Measurements from ENCODE around the gene FAM221B.

Gene FAM221B

GRCh38 chr9:35769763-35770162, 58.8 kb downstream of the FAM221B start:
- no peak for TF ChIP-seq EZH2phosphoT487 (IDR thresholded peaks at IDR 0.05; ENCODE audit: low read depth)
- TF ChIP-seq, protein P1, sequence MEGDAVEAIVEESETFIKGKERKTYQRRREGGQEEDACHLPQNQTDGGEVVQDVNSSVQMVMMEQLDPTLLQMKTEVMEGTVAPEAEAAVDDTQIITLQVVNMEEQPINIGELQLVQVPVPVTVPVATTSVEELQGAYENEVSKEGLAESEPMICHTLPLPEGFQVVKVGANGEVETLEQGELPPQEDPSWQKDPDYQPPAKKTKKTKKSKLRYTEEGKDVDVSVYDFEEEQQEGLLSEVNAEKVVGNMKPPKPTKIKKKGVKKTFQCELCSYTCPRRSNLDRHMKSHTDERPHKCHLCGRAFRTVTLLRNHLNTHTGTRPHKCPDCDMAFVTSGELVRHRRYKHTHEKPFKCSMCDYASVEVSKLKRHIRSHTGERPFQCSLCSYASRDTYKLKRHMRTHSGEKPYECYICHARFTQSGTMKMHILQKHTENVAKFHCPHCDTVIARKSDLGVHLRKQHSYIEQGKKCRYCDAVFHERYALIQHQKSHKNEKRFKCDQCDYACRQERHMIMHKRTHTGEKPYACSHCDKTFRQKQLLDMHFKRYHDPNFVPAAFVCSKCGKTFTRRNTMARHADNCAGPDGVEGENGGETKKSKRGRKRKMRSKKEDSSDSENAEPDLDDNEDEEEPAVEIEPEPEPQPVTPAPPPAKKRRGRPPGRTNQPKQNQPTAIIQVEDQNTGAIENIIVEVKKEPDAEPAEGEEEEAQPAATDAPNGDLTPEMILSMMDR (IDR thresholded peaks at IDR 0.05; ENCODE audit: low read depth, low read length), result no peak

GRCh38 chr9:35767458-35767857, 61.1 kb downstream of the FAM221B start:
- Histone ChIP-seq H2AFZ (ENCODE audit: low read depth, low read length) (no peak overlapping the region), H3K4me1 (ENCODE audit: low read length) (peaks cover 7% of the 10 kb centered on the region; the same call in 1 of the 2 replicates), H3K36me3 (replicated peaks; ENCODE audit: low read depth, low read length) (no peaks in the 10 kb centered on the region), H3K27ac (ENCODE audit: low read length) (no peak overlapping the region), H3K9me3 (ENCODE audit: insufficient read depth, low read length) (no peaks in the 10 kb centered on the region), H3K4me2 (ENCODE audit: low read length) (no peak overlapping the region), H3K79me2 (ENCODE audit: low read length) (no peaks in the 10 kb centered on the region), H3K9ac (ENCODE audit: low read length) (no peak overlapping the region), H4K20me1 (ENCODE audit: insufficient read depth, low read length) (no peaks in the 10 kb centered on the region), H3K4me3 (ENCODE audit: low read length) (no peak overlapping the region), H3K27me3 (ENCODE audit: low read depth, low read length) (no peaks in the 10 kb centered on the region)
- TF ChIP-seq EZH2phosphoT487 (IDR thresholded peaks at IDR 0.05; ENCODE audit: low read depth), result no peak
- TF ChIP-seq, protein P1 (IDR thresholded peaks at IDR 0.05; ENCODE audit: low read depth, low read length), result no peak

More at GRCh38 chr9:35769763-35770162, 58.8 kb downstream of the FAM221B start:
- Histone ChIP-seq H3K4me2 (ENCODE audit: low read length) (no peak overlapping the region), H4K20me1 (ENCODE audit: insufficient read depth, low read length) (no peaks in the 10 kb centered on the region), H3K36me3 (replicated peaks; ENCODE audit: low read depth, low read length) (no peaks in the 10 kb centered on the region), H3K4me3 (ENCODE audit: low read length) (no peak overlapping the region), H3K4me1 (ENCODE audit: low read length) (peaks cover 7% of the 10 kb centered on the region; the same call in 1 of the 2 replicates), H3K27ac (ENCODE audit: low read length) (no peak overlapping the region), H3K9ac (ENCODE audit: low read length) (no peak overlapping the region), H3K79me2 (ENCODE audit: low read length) (no peaks in the 10 kb centered on the region), H3K27me3 (ENCODE audit: low read depth, low read length) (no peaks in the 10 kb centered on the region), H3K9me3 (ENCODE audit: insufficient read depth, low read length) (no peaks in the 10 kb centered on the region), H2AFZ (ENCODE audit: low read depth, low read length) (no peak overlapping the region)

GRCh38 chr9:35766997-35767396, 61.5 kb downstream of the FAM221B start:
- peaks cover 7% of the 10 kb centered on the region; the same call in 1 of the 2 replicates for H3K4me1 ChIP-seq (ENCODE audit: low read length)
- no peaks in the 10 kb centered on the region for H3K36me3 ChIP-seq (replicated peaks; ENCODE audit: low read depth, low read length)
- H3K27ac ChIP-seq (ENCODE audit: low read length), result no peak overlapping the region
- no peak overlapping the region for H2AFZ ChIP-seq (ENCODE audit: low read depth, low read length)
- H3K79me2 ChIP-seq (ENCODE audit: low read length), result no peaks in the 10 kb centered on the region
- TF ChIP-seq, protein P1 (IDR thresholded peaks at IDR 0.05; ENCODE audit: low read depth, low read length), result no peak
- no peak for TF ChIP-seq EZH2phosphoT487 (IDR thresholded peaks at IDR 0.05; ENCODE audit: low read depth)
- H3K9ac ChIP-seq (ENCODE audit: low read length), result no peak overlapping the region
- H4K20me1 ChIP-seq (ENCODE audit: insufficient read depth, low read length), result no peaks in the 10 kb centered on the region
- H3K4me3 ChIP-seq (ENCODE audit: low read length), result no peak overlapping the region
- no peaks in the 10 kb centered on the region for H3K27me3 ChIP-seq (ENCODE audit: low read depth, low read length)
- no peak overlapping the region for H3K4me2 ChIP-seq (ENCODE audit: low read length)
- no peaks in the 10 kb centered on the region for H3K9me3 ChIP-seq (ENCODE audit: insufficient read depth, low read length)
